IMR-90 (cell line): ENCODE measurements around the gene FLT4. TPM values are rescaled to one million over a fixed set of nuclear protein-coding genes. Genes with fewer than 3 reads are reported as not detected.

Experiments
- ATAC-seq: fragments of 200-7000 bp; cut with Tn5 transposase; 2 replicates; pipeline ENCODE4 v1.9.1; 2020; ENCODE audit warnings: low read depth, mild to moderate bottlenecking, moderate library complexity
- BruUV-seq: library from RNA; stranded (reverse); fragments of 400-500 nt; replicated peaks from 2 replicates; lab custom pipeline; 2021; lab: Mats Ljungman, UMichigan
- CTCF ChIA-PET: fragments of 300-600 bp; formaldehyde crosslinking; extraction: SDS; loops from one replicate; lab custom pipeline; 2021; ENCODE audit warnings: antibody characterized with exemption; lab: Yijun Ruan, JAX
- POLR2A ChIA-PET: fragments of 300-600 bp; sonication (Branson Sonifier 250); formaldehyde crosslinking; loops from one replicate; lab custom pipeline; 2022; ENCODE audit warnings: antibody characterized with exemption; ENCODE audit not compliant: unreplicated experiment; lab: Charles Lee
- DNase-seq: peaks from one replicate; pipeline ENCODE4 v3.0.0; 2013
- H2AFZ ChIP-seq: replicated peaks from 2 replicates; pipeline ENCODE3; 2013; ENCODE audit warnings: low read length, mild to moderate bottlenecking; ENCODE audit not compliant: poor library complexity
- H2AK5ac ChIP-seq: 2 replicates; pipeline ENCODE4 v1.6.1; 2013; ENCODE audit warnings: low read depth, low read length, inconsistent platforms
- H2AK9ac ChIP-seq: replicated peaks from 2 replicates; pipeline ENCODE3; 2013; ENCODE audit warnings: mild to moderate bottlenecking, low read depth, low read length, moderate library complexity; ENCODE audit not compliant: poor library complexity
- H2BK120ac ChIP-seq: 2 replicates; pipeline ENCODE4 v1.6.1; 2013; ENCODE audit warnings: low read depth, low read length, inconsistent platforms
- H2BK15ac ChIP-seq: 3 replicates; pipeline ENCODE4 v1.6.1; 2013; ENCODE audit warnings: low read depth, low read length, inconsistent platforms
- H2BK20ac ChIP-seq: 2 replicates; pipeline ENCODE4 v1.6.1; 2013; ENCODE audit warnings: low read depth, mild to moderate bottlenecking, inconsistent platforms, low read length, moderate library complexity
- H2BK5ac ChIP-seq: 2 replicates; pipeline ENCODE4 v1.6.1; 2013; ENCODE audit warnings: mild to moderate bottlenecking, low read depth, low read length, inconsistent platforms; ENCODE audit not compliant: poor library complexity, severe bottlenecking
- H3K14ac ChIP-seq: replicated peaks from 2 replicates; pipeline ENCODE4 v1.6.1; 2013; ENCODE audit warnings: low read depth, low read length, inconsistent platforms
- H3K18ac ChIP-seq: 2 replicates; pipeline ENCODE4 v1.6.1; 2013; ENCODE audit warnings: low read depth, low read length, control low read depth
- H3K23ac ChIP-seq: 2 replicates; pipeline ENCODE4 v1.6.1; 2013; ENCODE audit warnings: low read depth, low read length, inconsistent platforms
- H3K27ac ChIP-seq: 2 replicates; pipeline ENCODE4 v1.5.1; 2013; ENCODE audit warnings: mild to moderate bottlenecking, control low read depth, low read length; ENCODE audit not compliant: insufficient read depth
- H3K27me3 ChIP-seq: 2 replicates; pipeline ENCODE4 v1.6.1; 2013; ENCODE audit warnings: low read length; ENCODE audit not compliant: control insufficient read depth, insufficient read depth
- H3K36me3 ChIP-seq: 2 replicates; pipeline ENCODE4 v1.6.1; 2013; ENCODE audit warnings: low read length, mixed read lengths; ENCODE audit not compliant: control insufficient read depth, insufficient read depth
- H3K4ac ChIP-seq: 2 replicates; pipeline ENCODE4 v1.6.1; 2013; ENCODE audit warnings: low read depth, low read length, inconsistent platforms
- H3K4me1 ChIP-seq: 2 replicates; pipeline ENCODE4 v1.6.1; 2013; ENCODE audit warnings: low read length, mixed read lengths; ENCODE audit not compliant: control insufficient read depth, insufficient read depth
- H3K4me2 ChIP-seq: 2 replicates; pipeline ENCODE4 v1.6.1; 2013; ENCODE audit warnings: low read depth, mild to moderate bottlenecking, control low read depth, low read length, moderate library complexity
- H3K4me3 ChIP-seq: 2 replicates; pipeline ENCODE4 v1.5.1; 2013; ENCODE audit warnings: low read depth, mild to moderate bottlenecking, control low read depth, low read length, moderate library complexity; ENCODE audit not compliant: insufficient read depth
- H3K56ac ChIP-seq: 2 replicates; pipeline ENCODE4 v1.6.1; 2013; ENCODE audit warnings: low read length, inconsistent platforms; ENCODE audit not compliant: insufficient read depth; ENCODE audit errors: extremely low read depth
- H3K79me1 ChIP-seq, 2 experiments: 2 replicates each; pipeline ENCODE4 v1.6.1; 2013; ENCODE audit warnings: low read length in 2 of 2, inconsistent platforms in 1 of 2, low read depth in 1 of 2
- H3K9ac ChIP-seq: 2 replicates; pipeline ENCODE4 v1.6.1; 2013; ENCODE audit warnings: low read depth, low read length, control low read depth
- H3K9me1 ChIP-seq: 2 replicates; pipeline ENCODE4 v1.6.1; 2013; ENCODE audit warnings: low read length, inconsistent platforms; ENCODE audit not compliant: insufficient read depth
- H3K9me3 ChIP-seq: 2 replicates; pipeline ENCODE4 v1.6.1; 2013; ENCODE audit warnings: low read length; ENCODE audit not compliant: control insufficient read depth, insufficient read depth
- H4K20me1 ChIP-seq: 2 replicates; pipeline ENCODE4 v1.6.1; 2013; ENCODE audit warnings: low read length, inconsistent platforms; ENCODE audit not compliant: insufficient read depth
- H4K5ac ChIP-seq: 2 replicates; pipeline ENCODE4 v1.6.1; 2013; ENCODE audit warnings: mild to moderate bottlenecking, low read depth, low read length, control low read depth
- H4K8ac ChIP-seq, 2 experiments: 2 replicates each; pipeline ENCODE4 v1.6.1; 2013; ENCODE audit warnings: low read depth in 2 of 2, low read length in 2 of 2, control low read depth in 1 of 2, inconsistent platforms in 1 of 2
- H4K91ac ChIP-seq: 2 replicates; pipeline ENCODE4 v1.6.1; 2013; ENCODE audit warnings: low read depth, low read length, inconsistent platforms; ENCODE audit not compliant: insufficient read depth
- BHLHE40 ChIP-seq: fragments of 150-350 bp; IDR thresholded peaks from 2 replicates; pipeline ENCODE4 v1.6.1; 2016; ENCODE audit warnings: mild to moderate bottlenecking, low read depth, low read length
- CEBPB ChIP-seq: IDR thresholded peaks from 2 replicates; pipeline ENCODE4 v1.6.1; 2012; ENCODE audit warnings: low read depth, low read length, improper control_type of control experiment
- CHD1 ChIP-seq: IDR thresholded peaks from 2 replicates; pipeline ENCODE4 v1.6.1; 2012; ENCODE audit warnings: low read depth, low read length, improper control_type of control experiment
- CTCF ChIP-seq: conservative IDR thresholded peaks from 2 replicates; pipeline ENCODE4 v1.5.1; 2012; ENCODE audit warnings: mild to moderate bottlenecking, low read depth, low read length, improper control_type of control experiment
- ELK1 ChIP-seq: fragments of 150-350 bp; IDR thresholded peaks from 2 replicates; pipeline ENCODE4 v1.6.1; 2016; ENCODE audit warnings: low read depth, mild to moderate bottlenecking, low read length, moderate library complexity, borderline replicate concordance
- FOS ChIP-seq: fragments of 150-350 bp; IDR thresholded peaks from 2 replicates; pipeline ENCODE4 v1.6.1; 2016; ENCODE audit warnings: low read depth, low read length
- MAFK ChIP-seq: IDR thresholded peaks from 2 replicates; pipeline ENCODE4 v1.6.1; 2012; ENCODE audit warnings: low read depth, low read length, improper control_type of control experiment
- MAZ ChIP-seq: IDR thresholded peaks from 2 replicates; pipeline ENCODE4 v1.6.1; 2012; ENCODE audit warnings: low read depth, mild to moderate bottlenecking, low read length, improper control_type of control experiment, moderate library complexity, borderline replicate concordance
- MXI1 ChIP-seq: IDR thresholded peaks from 2 replicates; pipeline ENCODE4 v1.6.1; 2012; ENCODE audit warnings: low read depth, mild to moderate bottlenecking, low read length, moderate library complexity, borderline replicate concordance
- NFE2L2 ChIP-seq: fragments of 150-350 bp; IDR thresholded peaks from 2 replicates; pipeline ENCODE4 v1.6.1; 2016; ENCODE audit warnings: low read depth, mild to moderate bottlenecking, low read length
- POLR2A ChIP-seq: IDR thresholded peaks from 2 replicates; pipeline ENCODE4 v1.6.1; 2012; ENCODE audit warnings: mild to moderate bottlenecking, low read depth, low read length
- RAD21 ChIP-seq: IDR thresholded peaks from 2 replicates; pipeline ENCODE4 v1.6.1; 2012; ENCODE audit warnings: low read length, improper control_type of control experiment
- RCOR1 ChIP-seq: IDR thresholded peaks from 2 replicates; pipeline ENCODE4 v1.6.1; 2012; ENCODE audit warnings: mild to moderate bottlenecking, low read length, improper control_type of control experiment; ENCODE audit not compliant: insufficient replicate concordance
- RFX5 ChIP-seq: IDR thresholded peaks from 2 replicates; pipeline ENCODE4 v1.8.0; 2012; ENCODE audit warnings: low read depth, mild to moderate bottlenecking, low read length, moderate library complexity
- SMC3 ChIP-seq: fragments of 150-350 bp; IDR thresholded peaks from 2 replicates; pipeline ENCODE4 v1.6.1; 2016; ENCODE audit warnings: low read depth, mild to moderate bottlenecking, antibody characterized with exemption, low read length, moderate library complexity
- USF2 ChIP-seq: fragments of 150-350 bp; IDR thresholded peaks from 2 replicates; pipeline ENCODE4 v1.6.1; 2017; ENCODE audit warnings: mild to moderate bottlenecking, antibody characterized with exemption, low read length, low read depth
- WGBS, 2 experiments: methylation state at CpG; one replicate each; pipeline versions ENCODE4 v1.1.5 to v1.1.7; 2013; ENCODE audit warnings: missing lambda C conversion rate in 2 of 2; ENCODE audit not compliant: insufficient read length in 1 of 2; ENCODE audit errors: extremely low coverage in 2 of 2; 5-methylcytosine and 5-hydroxymethylcytosine counted together
- dilution Hi-C: fragments of 300-500 bp; cut with HindIII; formaldehyde crosslinking; loops from one replicate; pipeline ENCODE4 v1.14.3; 2018; ENCODE audit warnings: low sequenced_read_pairs; ENCODE audit not compliant: unreplicated experiment
- in situ Hi-C: fragments of 300-500 bp; cut with MboI; formaldehyde crosslinking; loops from 3 replicates; pipeline ENCODE4 v1.14.3; 2019; ENCODE audit warnings: low sequenced_read_pairs, inconsistent platforms, mixed read lengths
- intact Hi-C: fragments of 100-400 bp; cut with micrococcal nuclease; formaldehyde crosslinking; loops from 2 replicates; pipeline ENCODE4 v1.10.0; 2022
- polyA plus RNA-seq, 3 experiments: library from polyadenylated mRNA; depleted of rRNA; stranded (reverse); fragments of >200 nt; gene quantifications; 2 replicates each; pipeline ENCODE4 v1.2.3, GENCODE V29; 2012; ENCODE audit warnings: low replicate concordance in 1 of 3
- total RNA-seq: library from RNA; depleted of rRNA; stranded (reverse); fragments of >200 nt; gene quantifications from 2 replicates; pipeline ENCODE4 v1.2.3, GENCODE V29; 2012

The FLT4 gene
- total and polyA plus RNA-seq, 2 of the 4 experiments (the other 2 are of a cell fraction) = under 0.01 to 0.07 TPM

- Histone ChIP-seq H3K9ac (no peak overlapping the region), H3K9me1 (no peaks in the 10 kb centered on the region), H2AK9ac (no peak overlapping the region), H3K14ac (no peak overlapping the region), H2BK120ac (no peak overlapping the region), H3K4ac (no peak overlapping the region), H2BK15ac (no peak overlapping the region), H3K27me3 (peaks cover 10% of the 10 kb centered on the region; the same call in 1 of the 2 replicates), H3K9me3 (no peaks in the 10 kb centered on the region), H4K20me1 (no peaks in the 10 kb centered on the region), H3K23ac (no peak overlapping the region), H3K79me1 (no peaks in the 10 kb centered on the region), H4K91ac (no peak overlapping the region), H2BK5ac (no peak overlapping the region), H3K27ac (no peak overlapping the region), H2AFZ (peak overlapping the region; percentile 51), H3K4me2 (peak overlapping the region; percentile 77; the same call in 1 of the 2 replicates), H3K4me3 (peak overlapping the region; percentile 28), H4K8ac (no peak overlapping the region), H3K56ac (no peak overlapping the region), H4K5ac (no peak overlapping the region), H3K4me1 (no peaks in the 10 kb centered on the region), H3K18ac (no peak overlapping the region), H2AK5ac (no peak overlapping the region), H2BK20ac (no peak overlapping the region), H3K36me3 (no peaks in the 10 kb centered on the region)
- DNase-seq (no peak), ATAC-seq (no peak)
- dilution Hi-C loops = no loop called here
- in situ Hi-C loops = no loop called here
- no TSS peak for BruUV-seq
- WGBS, 2 experiments = 3% methylated on average over 6 of the region's 15 CpGs; no CpG with 5 or more reads in 1 of the 2 experiments
- TF ChIP-seq MAFK (no peak), USF2 (no peak), RFX5 (no peak), BHLHE40 (no peak), POLR2A (no peak), NFE2L2 (no peak), CHD1 (no peak), ELK1 (no peak), MXI1 (no peak), FOS (no peak), SMC3 (no peak), RCOR1 (no peak), RAD21 (no peak), MAZ (no peak), CTCF (no peak), CEBPB (no peak)
- intact Hi-C loops = no loop called here
- POLR2A ChIA-PET = no interaction called here
- CTCF ChIA-PET = interaction anchor here (0.8 to 1.4 kb wide), 4 partner anchors 12 to 328 kb away, joined by 3 to 8 read pairs (median 4); no protein-coding TSS in a partner anchor
These were observed 30.9 kb downstream of the FLT4 start for GRCh38 chr5:180618487-180618828.
